ENCODE measurements around the gene POGZ.

POGZ gene

GRCh38 chr1:151370211-151370911, 88.9 kb downstream of the POGZ start:
- H2AFZ ChIP-seq (ENCODE audit: low read length): no peak overlapping the region

GRCh38 chr1:151369621-151370048, 89.7 kb downstream of the POGZ start:
- H3K27ac ChIP-seq (ENCODE audit: low read depth, low read length, poor library complexity, severe bottlenecking): no peak overlapping the region
- no peaks in the 10 kb centered on the region for H3K36me3 ChIP-seq (ENCODE audit: insufficient read depth, low read length)
- H3K9me3 ChIP-seq (ENCODE audit: low read length): no peaks in the 10 kb centered on the region
- no peaks in the 10 kb centered on the region for H4K20me1 ChIP-seq (ENCODE audit: insufficient read depth, low read length)
- H3K9me2 ChIP-seq (ENCODE audit: low read depth, low read length): no peaks in the 10 kb centered on the region
- H3K79me2 ChIP-seq (ENCODE audit: insufficient read depth, low read length): no peaks in the 10 kb centered on the region
- H3K9ac ChIP-seq (ENCODE audit: low read length): no peak overlapping the region
- H3K4me1 ChIP-seq (ENCODE audit: insufficient read depth, low read length, severe bottlenecking): no peaks in the 10 kb centered on the region
- no peak overlapping the region for H3K4me3 ChIP-seq (ENCODE audit: low read depth, low read length, poor library complexity, severe bottlenecking)
- H3K27me3 ChIP-seq (ENCODE audit: insufficient read depth, low read length): no peaks in the 10 kb centered on the region
- TF ChIP-seq EZH2 (IDR thresholded peaks at IDR 0.05; ENCODE audit: borderline replicate concordance, low read length): no peak
- no peak for TF ChIP-seq CTCF (IDR thresholded peaks at IDR 0.05; ENCODE audit: low read length)
- no peak overlapping the region for H3K4me2 ChIP-seq (ENCODE audit: low read length)
- H3F3A ChIP-seq (ENCODE audit: insufficient read depth, low read length): no peaks in the 10 kb centered on the region
- no peak overlapping the region for H2AFZ ChIP-seq (ENCODE audit: low read length)

More at GRCh38 chr1:151370211-151370911, 88.9 kb downstream of the POGZ start:
- Histone ChIP-seq H3K4me3 (ENCODE audit: low read depth, low read length, poor library complexity, severe bottlenecking) (no peak overlapping the region), H3K27me3 (ENCODE audit: insufficient read depth, low read length) (no peaks in the 10 kb centered on the region), H3F3A (ENCODE audit: insufficient read depth, low read length) (no peaks in the 10 kb centered on the region), H3K9me3 (ENCODE audit: low read length) (no peaks in the 10 kb centered on the region), H3K79me2 (ENCODE audit: insufficient read depth, low read length) (no peaks in the 10 kb centered on the region), H3K9me2 (ENCODE audit: low read depth, low read length) (no peaks in the 10 kb centered on the region), H4K20me1 (ENCODE audit: insufficient read depth, low read length) (no peaks in the 10 kb centered on the region), H3K4me1 (ENCODE audit: insufficient read depth, low read length, severe bottlenecking) (no peaks in the 10 kb centered on the region), H3K27ac (ENCODE audit: low read depth, low read length, poor library complexity, severe bottlenecking) (no peak overlapping the region), H3K4me2 (ENCODE audit: low read length) (no peak overlapping the region), H3K9ac (ENCODE audit: low read length) (no peak overlapping the region), H3K36me3 (ENCODE audit: insufficient read depth, low read length) (no peaks in the 10 kb centered on the region)
- TF ChIP-seq EZH2 (IDR thresholded peaks at IDR 0.05; ENCODE audit: borderline replicate concordance, low read length): no peak
- TF ChIP-seq CTCF (IDR thresholded peaks at IDR 0.05; ENCODE audit: low read length): no peak

GRCh38 chr1:151369302-151369610, 90.0 kb downstream of the POGZ start:
- TF ChIP-seq CTCF (IDR thresholded peaks at IDR 0.05; ENCODE audit: low read length) (no peak), EZH2 (IDR thresholded peaks at IDR 0.05; ENCODE audit: borderline replicate concordance, low read length) (no peak)
- H3F3A ChIP-seq (ENCODE audit: insufficient read depth, low read length): no peaks in the 10 kb centered on the region
- H3K9me2 ChIP-seq (ENCODE audit: low read depth, low read length): no peaks in the 10 kb centered on the region
- H3K79me2 ChIP-seq (ENCODE audit: insufficient read depth, low read length): no peaks in the 10 kb centered on the region
- H2AFZ ChIP-seq (ENCODE audit: low read length): no peak overlapping the region
- H4K20me1 ChIP-seq (ENCODE audit: insufficient read depth, low read length): no peaks in the 10 kb centered on the region
- H3K4me3 ChIP-seq (ENCODE audit: low read depth, low read length, poor library complexity, severe bottlenecking): no peak overlapping the region
- no peaks in the 10 kb centered on the region for H3K36me3 ChIP-seq (ENCODE audit: insufficient read depth, low read length)
- H3K4me2 ChIP-seq (ENCODE audit: low read length): no peak overlapping the region
- no peaks in the 10 kb centered on the region for H3K27me3 ChIP-seq (ENCODE audit: insufficient read depth, low read length)
- no peak overlapping the region for H3K9ac ChIP-seq (ENCODE audit: low read length)
- H3K9me3 ChIP-seq (ENCODE audit: low read length): no peaks in the 10 kb centered on the region
- H3K4me1 ChIP-seq (ENCODE audit: insufficient read depth, low read length, severe bottlenecking): no peaks in the 10 kb centered on the region
- no peak overlapping the region for H3K27ac ChIP-seq (ENCODE audit: low read depth, low read length, poor library complexity, severe bottlenecking)
